GM12874 (cell line): ENCODE results near the gene KLHL2.

ENCODE experiments used
- TF ChIP-seq, protein P1 (sequence below): IDR thresholded peaks from 2 replicates; pipeline ENCODE4 v1.5.1; 2011; ENCODE audit warnings: low read depth, mild to moderate bottlenecking, control low read depth, low read length, moderate library complexity; ENCODE audit not compliant: insufficient read depth

The KLHL2 gene

GRCh38 chr4:165309456-165309855, 102.1 kb downstream of the KLHL2 start:
- TF ChIP-seq, protein P1, sequence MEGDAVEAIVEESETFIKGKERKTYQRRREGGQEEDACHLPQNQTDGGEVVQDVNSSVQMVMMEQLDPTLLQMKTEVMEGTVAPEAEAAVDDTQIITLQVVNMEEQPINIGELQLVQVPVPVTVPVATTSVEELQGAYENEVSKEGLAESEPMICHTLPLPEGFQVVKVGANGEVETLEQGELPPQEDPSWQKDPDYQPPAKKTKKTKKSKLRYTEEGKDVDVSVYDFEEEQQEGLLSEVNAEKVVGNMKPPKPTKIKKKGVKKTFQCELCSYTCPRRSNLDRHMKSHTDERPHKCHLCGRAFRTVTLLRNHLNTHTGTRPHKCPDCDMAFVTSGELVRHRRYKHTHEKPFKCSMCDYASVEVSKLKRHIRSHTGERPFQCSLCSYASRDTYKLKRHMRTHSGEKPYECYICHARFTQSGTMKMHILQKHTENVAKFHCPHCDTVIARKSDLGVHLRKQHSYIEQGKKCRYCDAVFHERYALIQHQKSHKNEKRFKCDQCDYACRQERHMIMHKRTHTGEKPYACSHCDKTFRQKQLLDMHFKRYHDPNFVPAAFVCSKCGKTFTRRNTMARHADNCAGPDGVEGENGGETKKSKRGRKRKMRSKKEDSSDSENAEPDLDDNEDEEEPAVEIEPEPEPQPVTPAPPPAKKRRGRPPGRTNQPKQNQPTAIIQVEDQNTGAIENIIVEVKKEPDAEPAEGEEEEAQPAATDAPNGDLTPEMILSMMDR = no peak

DNA sequence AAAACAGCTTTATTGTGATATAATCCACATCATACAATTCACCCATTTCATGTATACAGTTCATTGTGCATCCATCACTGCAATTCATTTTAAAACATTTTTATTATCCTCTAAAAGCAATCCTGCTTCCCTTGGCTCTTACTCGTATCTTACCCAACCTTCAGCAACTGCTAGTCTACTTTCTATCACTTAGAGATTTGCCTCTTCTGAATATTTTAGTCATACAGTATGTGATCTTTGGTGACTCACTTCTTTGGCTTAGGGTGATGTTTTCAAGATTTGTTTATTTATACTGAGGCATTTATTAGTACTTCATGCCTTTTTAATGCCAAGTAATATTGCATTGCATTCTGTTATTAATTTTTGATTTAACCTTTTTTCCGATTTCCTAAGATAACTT, 105.1 kb downstream of the KLHL2 start:
- TF ChIP-seq, protein P1 = no peak

DNA sequence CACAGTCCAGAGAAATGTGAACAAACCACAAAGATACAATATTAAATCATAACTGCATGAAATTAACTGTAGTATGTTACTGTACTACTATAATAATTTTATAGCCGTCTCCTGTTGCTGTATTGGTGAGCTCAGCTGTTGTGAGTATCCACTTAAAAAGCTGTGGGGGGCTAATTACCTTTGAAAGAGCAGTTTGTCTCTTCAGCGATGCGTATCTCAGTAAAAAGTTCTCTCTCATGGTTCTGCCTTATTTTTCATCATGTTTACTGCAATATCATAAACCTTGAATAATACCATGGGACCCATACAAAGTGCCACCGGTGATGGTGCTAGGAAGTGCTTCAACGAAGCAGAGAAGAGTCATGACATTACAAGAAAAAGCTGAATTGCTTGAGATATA, 111.7 kb downstream of the KLHL2 start:
- TF ChIP-seq, protein P1 = no peak

- TF ChIP-seq, protein P1 = no peak
These were observed 112.1 kb downstream of the KLHL2 start for GRCh38 chr4:165319509-165319908.

DNA sequence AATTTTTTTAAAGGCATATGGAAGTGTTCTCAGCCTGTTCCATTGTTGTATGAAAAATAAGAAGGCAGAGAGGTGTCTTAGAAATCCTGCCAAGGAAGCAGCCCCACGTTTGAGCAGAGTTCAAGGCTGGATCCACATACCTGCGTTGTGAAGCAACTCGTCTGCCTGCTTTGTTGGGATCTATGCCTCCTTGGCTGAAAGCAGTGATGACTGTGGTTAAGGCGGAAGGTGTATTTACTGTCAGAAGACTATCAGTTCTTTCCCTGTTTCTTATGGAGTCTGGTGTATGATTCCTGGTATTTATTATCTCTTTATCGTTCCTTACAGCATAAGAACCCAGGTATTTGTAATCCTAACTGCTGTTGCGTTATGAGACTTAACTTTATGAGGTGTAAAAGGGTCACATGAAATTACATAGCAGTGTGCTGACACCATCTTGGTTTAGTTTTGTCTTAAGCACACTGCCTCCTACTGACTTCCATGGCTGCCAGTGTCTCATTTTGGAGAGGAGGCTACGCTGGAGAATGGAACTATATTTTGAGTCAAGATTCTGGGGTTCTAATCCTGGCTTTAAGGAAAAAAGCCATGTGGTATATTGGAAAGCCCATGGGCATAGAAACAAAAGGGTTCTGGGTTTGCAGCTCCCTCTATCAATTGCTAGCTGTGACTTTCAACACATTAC, 117.0 kb downstream of the KLHL2 start:
- TF ChIP-seq, protein P1 = no peak

GRCh38 chr4:165324918-165325304, 117.5 kb downstream of the KLHL2 start:
- TF ChIP-seq, protein P1 = no peak

DNA sequence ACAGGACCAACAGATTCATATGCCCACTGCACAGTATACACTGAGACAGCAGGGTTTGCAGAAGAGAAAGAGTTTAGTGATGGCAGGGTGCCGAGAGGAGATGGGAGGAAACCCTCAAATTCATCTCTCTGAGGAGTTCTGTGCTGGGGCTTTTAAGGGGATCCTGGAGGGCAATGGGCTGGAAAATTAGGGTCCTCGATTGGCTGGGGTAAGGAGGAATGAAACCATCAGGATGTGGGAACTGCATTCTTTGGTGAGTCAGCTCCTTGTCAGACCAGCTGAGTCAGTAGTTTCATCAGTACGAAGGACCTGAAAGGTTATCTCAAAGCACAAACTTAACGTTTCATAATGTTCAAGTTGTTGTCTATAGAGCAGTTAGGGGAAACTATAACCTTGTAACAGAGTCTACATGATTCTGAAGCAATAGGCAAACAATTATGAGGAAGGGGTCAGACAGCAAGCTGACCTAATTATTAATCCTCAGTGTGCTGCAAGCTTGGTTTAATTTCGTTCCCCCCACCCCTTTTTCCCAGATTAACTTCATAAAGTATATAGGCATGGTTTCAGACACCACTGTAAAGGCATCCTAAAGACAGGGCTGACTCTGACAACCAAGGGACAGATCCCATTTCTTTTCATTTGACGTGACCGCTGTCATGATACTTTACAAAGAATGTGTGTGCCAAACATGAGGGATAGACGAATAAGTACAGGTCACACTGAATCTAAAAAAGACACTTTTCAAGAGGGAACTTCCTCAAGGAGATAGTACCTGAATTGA, 118.6 kb downstream of the KLHL2 start:
- TF ChIP-seq, protein P1 = no peak
